ENCODE measurements around the gene YARS2.

DNA sequence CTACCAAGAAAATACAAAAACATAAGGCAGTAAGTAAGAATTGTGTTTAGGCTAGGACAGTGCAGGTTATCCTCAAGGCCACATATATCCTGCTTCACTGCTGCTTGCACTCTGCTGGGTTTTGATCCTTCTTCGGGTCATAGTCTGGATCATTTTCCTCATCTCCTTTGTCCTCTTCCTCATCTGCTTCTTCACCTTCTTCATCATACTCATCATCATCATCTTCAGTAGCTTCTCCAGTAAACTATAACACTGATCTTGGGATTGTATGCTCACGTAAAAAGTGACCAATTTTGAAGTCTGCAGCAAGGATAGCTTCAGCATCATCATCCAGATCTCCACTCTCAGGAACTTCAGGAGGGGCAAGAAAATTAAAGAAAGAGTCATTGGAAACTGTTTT is 29.4 kb downstream of the YARS2 start:
- TF ChIP-seq CEBPB (IDR thresholded peaks at IDR 0.05) (no peak), RCOR1 (IDR thresholded peaks at IDR 0.05; ENCODE audit: low read depth, low read length) (no peak), EP300 (IDR thresholded peaks at IDR 0.05) (no peak), SMC3 (IDR thresholded peaks at IDR 0.05) (no peak), RARB (CRISPR knock-in tag; IDR thresholded peaks at IDR 0.05) (no peak), MAFK (IDR thresholded peaks at IDR 0.05; ENCODE audit: partially characterized antibody) (no peak), POLR2A (IDR thresholded peaks at IDR 0.05; ENCODE audit: low read length) (no peak)
- TF ChIP-seq, protein P1, sequence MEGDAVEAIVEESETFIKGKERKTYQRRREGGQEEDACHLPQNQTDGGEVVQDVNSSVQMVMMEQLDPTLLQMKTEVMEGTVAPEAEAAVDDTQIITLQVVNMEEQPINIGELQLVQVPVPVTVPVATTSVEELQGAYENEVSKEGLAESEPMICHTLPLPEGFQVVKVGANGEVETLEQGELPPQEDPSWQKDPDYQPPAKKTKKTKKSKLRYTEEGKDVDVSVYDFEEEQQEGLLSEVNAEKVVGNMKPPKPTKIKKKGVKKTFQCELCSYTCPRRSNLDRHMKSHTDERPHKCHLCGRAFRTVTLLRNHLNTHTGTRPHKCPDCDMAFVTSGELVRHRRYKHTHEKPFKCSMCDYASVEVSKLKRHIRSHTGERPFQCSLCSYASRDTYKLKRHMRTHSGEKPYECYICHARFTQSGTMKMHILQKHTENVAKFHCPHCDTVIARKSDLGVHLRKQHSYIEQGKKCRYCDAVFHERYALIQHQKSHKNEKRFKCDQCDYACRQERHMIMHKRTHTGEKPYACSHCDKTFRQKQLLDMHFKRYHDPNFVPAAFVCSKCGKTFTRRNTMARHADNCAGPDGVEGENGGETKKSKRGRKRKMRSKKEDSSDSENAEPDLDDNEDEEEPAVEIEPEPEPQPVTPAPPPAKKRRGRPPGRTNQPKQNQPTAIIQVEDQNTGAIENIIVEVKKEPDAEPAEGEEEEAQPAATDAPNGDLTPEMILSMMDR (IDR thresholded peaks at IDR 0.05), result no peak

Data from A549 (cell line).